ENCODE results near the gene FAAH2.
"Not testable (repeated sequence)": the region's sequence is repeated elsewhere in the genome, so short reads cannot be mapped to it uniquely, and the experiment has no call there.

Gene FAAH2

DNA sequence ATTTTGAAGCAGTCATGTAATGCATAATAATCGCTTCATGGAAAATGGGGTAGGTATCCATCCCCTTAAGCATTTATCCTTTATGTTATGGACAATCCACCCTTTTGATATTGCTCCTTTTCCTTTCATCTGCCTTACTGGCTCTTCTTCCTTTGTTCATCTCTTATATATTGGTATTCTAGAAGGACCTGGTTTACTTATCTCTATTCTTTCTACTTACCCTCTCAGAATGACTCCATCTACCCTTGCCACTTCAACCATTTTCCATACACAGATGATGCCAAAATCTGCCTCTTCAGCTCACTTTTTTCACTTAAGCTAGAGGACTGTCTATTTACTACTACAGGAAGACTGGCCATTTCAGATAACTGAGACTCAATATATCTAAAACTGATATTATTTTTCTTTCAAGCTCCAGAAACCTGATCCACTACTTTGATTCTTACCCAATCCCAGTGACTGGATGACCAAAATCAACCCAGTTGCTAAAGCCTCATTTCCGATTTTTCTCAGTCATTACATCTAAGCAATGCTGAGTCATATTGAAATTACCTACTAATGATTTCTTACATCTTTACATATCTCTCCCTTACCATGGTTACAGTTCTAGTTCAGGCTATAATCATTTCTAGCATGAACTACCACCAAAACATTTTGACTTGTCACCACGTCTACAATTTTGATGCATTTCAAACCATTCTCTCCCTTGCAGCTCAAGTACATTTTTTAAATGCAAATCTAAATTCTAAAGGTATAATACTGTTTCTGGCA, 93.7 kb downstream of the FAAH2 start:
- no peak for DNase-seq (ENCODE audit: low read depth)

DNA sequence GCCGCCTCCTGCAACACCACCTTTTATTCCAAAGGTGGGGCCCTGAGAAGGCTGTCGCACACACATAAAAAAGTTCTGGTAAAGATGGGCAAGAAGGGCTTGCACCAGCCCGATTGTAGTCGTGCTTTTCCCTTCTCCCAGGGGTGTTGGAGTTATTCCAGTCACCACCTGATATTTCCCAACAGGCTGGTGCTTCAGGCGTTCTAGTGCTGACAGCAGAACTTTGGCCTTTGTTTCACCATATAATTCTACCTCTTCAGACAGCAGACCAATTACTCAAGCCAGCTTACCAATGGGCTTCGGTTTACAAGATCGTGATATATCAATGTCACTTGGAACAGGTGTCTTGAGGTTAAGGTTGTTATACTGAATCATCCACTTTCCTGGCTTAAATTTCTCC, 107.7 kb downstream of the FAAH2 start:
- not testable (repeated sequence) for DNase-seq (ENCODE audit: low read depth)

DNA sequence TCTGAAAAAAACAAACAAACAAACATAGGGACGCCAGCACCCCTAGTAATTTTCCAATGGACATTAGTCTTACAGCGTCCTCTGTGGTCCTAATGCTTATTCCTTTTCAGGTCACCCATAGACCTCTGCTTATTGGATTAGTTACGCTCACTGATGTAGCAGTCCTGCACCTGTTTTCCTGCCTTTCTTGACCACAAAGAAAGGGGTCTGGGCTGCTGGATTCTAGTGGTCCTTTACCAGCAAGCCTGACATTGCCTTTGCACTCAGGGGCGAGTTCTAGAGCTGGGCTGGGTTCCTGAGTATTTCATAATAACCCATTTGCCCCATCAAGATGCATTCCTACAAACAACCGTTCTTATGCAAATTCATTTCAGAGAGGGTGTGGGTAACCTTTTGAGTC, 116.7 kb downstream of the FAAH2 start:
- not testable (repeated sequence) for DNase-seq (ENCODE audit: low read depth)

DNA sequence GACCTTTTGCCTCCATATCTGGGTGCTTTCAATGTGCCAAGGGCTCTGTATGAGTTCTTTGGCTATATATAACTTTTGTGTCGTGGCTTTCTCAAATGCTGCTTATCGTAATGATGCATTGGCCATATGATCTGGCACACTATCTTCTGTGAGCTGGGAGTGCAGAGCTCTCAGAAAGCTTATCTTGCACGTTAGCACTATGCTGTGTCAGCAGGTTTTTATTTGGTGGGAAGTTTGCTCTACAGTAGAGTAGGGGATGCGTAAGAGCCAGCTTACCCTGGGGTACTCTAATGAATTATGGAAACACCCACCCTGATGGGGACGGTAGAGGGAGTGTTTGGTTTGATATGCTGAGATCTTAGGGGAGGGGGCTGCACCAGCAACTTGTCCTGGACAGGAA, 119.6 kb downstream of the FAAH2 start:
- DNase-seq (ENCODE audit: low read depth) = no peak

DNA sequence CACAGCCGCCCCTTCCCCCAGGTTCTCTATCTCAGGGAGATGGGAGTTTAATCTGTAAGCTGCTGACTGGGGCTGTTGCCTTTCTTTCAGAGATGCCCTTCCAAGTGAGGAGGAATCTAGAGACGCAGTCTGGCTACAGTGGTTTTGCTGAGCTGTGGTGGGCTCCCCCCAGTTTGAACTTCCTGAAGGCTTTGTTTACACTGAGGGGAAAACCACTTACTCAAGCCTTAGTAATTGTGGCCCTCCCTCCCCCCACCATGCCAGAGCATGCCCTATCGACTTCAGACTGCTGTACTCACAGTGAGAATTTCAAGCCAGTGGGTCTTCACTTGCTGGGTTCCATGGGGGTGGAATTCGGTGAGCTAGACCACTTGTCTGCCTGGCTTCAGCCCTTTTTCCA, 131.3 kb downstream of the FAAH2 start:
- no peak for DNase-seq (ENCODE audit: low read depth)

DNA sequence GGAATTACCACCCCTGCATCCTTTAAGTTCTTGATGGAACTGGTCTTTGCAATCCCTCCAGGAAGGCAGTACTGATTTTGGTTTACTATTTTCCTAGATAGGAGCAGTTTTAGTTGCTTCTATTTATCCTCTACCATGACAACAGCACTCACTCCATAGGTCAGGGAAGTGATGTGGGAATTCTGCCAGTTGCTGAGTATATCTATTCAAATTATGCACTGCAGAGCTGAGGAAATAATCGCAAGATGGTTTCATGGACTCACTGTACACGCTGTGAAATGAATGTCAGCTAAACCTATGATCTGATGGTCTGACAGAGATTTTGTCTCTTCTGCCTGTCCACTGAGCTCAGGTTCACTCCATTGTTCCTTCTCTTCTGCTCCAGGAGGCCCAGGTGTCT, 135.8 kb downstream of the FAAH2 start:
- no peak for DNase-seq (ENCODE audit: low read depth)

DNA sequence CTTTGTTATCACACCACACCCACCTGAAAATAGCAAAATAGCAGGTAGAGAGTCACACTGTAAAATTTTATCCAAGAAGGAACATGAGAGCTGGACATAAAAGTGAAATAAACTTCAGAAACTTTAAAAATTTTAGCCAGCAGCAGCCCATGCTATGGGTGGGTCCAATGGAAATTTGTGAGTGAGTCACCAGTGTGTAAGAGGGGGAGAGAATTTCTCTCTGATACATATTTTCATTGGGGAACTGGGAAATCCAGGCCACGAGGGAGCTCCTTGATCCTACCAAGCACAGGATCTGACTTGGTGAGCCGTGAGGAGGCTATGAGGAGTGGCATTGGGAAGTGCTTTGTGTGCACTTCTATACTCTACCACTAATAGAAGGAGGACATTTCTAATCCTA, 136.3 kb downstream of the FAAH2 start:
- DNase-seq (ENCODE audit: low read depth) = no peak

DNA sequence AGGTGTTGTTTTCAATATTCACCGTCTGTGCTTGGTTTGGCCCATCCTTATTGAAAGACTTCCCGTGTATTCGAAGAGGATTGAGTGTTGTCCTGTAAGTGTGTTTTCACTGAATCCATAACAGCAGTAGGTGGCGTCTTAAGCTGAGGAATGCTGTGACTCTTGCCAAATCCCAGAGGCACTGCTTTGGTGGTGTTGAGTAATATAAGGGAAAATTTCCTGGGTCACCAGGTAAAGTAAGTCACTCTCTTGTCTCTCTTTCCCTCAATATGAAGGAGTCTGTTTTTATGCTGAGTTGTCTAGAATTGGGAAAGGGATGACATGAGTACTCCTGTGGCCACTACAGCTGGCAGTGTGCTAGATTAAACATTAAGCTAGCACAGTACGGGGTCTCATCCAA, 158.6 kb downstream of the FAAH2 start:
- DNase-seq (ENCODE audit: low read depth) = no peak

DNA sequence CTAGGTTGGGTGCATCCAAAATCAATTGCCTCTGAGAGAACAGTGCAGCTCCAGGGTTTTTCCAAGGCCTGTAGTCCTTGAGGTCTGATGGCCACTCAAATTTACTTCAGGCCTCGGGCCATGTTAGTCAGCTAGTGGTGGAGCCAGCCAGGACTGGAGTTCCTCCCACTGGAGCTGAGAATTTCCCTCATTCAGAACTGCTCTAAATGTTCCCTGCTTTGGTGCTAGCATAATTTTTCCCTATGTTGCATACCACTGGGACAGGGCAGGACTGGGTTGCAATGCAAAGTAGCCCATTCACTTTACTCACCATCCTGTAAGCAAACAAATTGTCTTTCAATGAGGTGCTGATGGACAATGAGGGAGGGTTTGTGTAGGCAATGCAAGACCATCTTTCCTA, 159.3 kb downstream of the FAAH2 start:
- no peak for DNase-seq (ENCODE audit: low read depth)

DNA sequence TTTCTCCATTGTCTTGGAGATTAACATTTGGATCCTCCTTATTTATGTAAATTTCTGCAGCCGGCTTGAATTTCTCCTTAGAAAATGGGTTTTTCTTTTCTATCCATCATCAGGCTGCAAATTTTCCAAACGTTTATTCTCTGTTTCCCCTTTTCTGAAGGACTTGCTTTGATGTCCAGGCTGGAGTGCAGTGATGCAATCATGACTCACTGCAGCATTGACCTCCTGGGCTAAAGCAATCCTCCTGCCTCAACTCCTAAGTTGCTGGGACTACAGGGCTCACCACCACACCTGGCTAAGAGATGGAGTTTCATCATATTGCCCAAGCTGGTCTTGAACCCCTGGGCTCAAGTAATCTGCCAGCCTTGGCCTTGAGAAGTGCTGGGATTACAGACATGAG, 161.3 kb downstream of the FAAH2 start:
- DNase-seq (ENCODE audit: low read depth) = no peak

DNA sequence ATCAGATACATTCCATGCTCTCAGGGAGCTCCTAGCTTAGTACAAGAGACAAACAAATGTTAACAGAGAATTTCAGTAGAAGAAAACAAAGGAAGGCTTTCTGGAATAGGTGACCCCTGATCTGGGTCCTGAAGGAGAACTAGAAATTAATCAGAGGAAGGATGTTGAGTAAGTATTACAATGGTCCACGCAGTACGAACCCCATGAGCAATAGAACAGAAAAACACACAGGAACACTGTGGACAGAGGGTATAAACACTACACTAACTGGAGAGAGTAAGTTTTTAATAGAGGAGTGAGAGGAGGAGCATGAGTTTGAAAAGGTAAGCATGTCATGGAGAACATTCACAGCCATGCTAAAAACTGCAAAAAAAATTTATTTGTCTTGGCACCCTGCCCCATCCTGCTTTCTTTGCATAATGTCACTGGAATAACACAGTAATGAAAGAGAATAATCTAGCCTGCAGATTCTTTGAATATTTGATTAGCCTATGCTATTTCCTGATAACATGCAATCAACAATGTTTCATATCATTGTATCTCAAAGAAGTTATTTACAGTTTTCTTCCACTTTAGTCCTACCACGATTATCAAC, 165.0 kb downstream of the FAAH2 start:
- DNase-seq (ENCODE audit: low read depth) = no peak

DNA sequence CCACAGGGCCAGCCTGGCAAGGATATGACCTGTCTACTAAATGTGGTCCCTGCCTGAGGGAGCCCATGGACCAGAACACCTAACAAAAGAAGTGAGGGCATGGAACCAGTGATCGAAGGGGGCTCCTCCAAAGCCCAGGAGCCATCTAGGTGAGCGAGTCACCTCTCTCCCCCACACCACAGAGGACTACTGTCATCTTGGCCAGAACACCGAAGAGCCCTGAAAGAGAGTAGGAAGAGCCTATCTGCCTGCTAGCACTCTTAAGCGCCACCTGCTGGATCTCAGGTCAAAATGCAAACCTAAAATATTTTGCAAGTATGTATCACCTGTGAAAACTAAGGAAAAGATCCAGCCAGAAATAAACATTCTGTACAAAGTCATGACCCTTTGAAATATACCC, 167.4 kb downstream of the FAAH2 start:
- DNase-seq (ENCODE audit: low read depth) = no peak

DNA sequence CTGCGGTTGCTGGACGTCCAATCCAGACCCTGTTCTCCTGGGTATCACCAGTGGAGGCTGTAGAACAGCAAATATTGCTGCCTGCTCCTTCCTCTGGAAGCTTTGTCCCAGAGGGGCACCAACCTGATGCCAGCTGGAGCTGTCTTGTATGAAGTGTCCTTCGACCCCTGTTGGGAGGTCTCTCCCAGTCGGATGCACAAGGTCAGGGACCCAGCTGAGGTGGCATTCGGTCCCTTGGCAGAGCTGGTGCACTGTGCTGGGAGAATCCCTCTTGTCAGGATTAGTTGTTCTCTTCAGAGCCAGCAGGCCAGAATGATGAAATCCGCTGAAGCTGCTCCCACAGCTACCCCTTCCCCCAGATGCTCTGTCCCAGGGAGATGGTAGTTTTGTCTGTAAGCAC, 195.0 kb downstream of the FAAH2 start:
- no peak for DNase-seq (ENCODE audit: low read depth)

DNA sequence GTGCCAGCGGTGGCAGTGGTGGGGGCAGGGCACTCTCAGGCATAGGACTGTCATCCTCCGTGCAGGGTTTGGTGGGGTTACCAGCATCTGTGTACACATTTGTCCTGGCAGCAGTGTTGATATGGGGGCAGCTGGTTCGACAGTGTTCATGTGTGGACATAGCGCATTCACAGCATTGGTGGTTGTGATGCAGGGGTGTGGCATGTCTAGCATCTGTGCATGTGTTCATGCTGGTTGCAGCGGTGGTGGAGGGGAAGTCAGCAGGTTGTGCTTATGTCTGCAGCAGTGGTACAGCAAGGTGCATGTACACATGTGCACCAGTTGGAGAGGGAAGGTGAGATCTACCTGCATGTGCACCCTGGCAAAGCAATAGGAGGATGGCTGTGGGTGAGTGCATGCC, 230.0 kb downstream of the FAAH2 start:
- DNase-seq (ENCODE audit: low read depth) = no peak

DNA sequence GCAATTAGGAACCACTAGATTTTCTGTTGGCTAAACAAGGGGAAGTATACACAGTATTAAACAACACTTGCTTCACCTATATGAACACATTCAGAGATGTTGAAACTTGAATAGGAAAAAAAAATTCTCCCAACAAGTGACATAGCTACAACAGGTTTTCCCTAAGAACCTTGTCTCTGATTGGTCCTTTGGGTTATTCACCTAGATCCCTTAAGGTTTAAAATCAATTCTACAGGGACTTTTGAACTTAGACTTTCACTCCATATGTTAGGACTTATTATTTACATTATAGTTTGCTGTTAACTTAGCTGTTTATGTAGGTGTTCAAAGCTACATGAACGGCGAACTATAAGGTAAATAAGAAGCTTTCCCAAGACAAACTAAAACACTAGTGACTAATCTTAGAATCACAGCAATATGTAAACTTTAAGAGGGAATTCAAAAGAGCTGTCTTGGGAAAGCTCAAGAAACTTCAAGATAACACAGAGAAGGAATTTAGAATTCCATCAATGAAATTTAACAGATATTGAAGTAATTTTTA, 233.1 kb downstream of the FAAH2 start:
- DNase-seq (ENCODE audit: low read depth) = no peak

DNA sequence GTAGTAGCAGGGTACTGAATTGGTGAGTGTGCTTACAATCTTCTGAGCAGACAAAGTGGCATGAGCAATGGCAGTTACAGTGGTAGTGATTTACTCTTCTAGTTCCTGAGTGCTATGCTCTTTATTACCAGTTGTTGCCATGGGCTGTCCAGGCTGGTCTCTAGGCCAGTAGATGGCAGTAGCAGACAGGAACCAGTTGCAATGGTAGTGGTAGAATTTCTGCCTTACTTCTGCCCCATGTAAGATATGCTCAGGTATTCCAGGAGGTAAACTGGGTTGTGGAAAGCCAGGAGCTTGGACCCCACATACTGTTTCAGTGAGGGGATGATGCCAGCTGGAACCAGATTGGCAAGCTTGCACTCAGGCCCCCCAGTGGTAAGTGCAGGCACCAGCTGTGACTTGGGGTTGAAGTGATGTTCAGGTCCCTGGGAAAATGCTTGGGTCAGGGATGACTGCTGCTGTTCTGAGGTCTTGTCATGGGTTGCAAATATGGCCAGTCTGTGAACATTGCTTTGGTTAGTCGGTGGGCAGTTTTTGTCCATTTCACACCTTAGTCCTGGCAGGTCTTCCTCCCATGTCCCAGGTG, 242.3 kb downstream of the FAAH2 start:
- DNase-seq (ENCODE audit: low read depth) = no peak
